ENCODE measurements around the gene SUSD6.

DNA sequence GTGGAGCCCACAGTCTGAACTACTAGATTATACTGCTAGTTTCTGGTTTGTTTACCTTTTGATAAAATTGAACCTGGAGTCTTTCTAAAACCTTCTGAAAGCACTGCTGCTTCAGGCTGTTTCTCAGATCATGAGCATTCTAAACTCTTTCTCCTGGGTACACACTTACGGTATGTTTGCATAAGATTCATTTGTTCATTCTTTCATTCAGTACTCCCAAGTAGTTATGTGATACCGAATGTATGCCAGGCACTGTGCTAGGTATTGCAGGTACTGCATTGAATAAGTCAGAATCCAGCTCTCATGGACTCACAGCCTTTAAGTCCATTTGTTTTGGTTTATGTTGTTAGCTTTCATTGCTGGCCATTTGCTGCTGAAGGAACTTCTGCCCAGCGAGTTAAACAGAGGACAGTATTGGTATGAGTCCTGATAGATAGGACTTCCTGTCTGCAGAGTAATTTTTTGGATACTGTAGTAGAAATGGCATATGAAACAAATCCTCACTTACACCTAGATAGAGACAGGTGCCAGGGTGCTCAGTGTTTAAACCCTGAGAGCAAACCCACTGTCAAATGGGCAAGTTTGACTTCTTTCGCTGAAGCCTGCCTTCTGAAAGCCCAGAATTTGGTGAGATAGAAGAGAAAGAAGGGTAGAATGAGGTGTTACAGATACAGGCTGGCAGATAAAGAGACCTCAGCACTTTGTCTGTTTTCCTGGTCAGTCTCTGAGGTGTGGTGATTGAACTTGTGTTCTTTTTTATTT, 2.1 kb downstream of the SUSD6 start:
- TF ChIP-seq POLR2A (IDR thresholded peaks at IDR 0.05): no peak
- TF ChIP-seq, protein P1, sequence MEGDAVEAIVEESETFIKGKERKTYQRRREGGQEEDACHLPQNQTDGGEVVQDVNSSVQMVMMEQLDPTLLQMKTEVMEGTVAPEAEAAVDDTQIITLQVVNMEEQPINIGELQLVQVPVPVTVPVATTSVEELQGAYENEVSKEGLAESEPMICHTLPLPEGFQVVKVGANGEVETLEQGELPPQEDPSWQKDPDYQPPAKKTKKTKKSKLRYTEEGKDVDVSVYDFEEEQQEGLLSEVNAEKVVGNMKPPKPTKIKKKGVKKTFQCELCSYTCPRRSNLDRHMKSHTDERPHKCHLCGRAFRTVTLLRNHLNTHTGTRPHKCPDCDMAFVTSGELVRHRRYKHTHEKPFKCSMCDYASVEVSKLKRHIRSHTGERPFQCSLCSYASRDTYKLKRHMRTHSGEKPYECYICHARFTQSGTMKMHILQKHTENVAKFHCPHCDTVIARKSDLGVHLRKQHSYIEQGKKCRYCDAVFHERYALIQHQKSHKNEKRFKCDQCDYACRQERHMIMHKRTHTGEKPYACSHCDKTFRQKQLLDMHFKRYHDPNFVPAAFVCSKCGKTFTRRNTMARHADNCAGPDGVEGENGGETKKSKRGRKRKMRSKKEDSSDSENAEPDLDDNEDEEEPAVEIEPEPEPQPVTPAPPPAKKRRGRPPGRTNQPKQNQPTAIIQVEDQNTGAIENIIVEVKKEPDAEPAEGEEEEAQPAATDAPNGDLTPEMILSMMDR (IDR thresholded peaks at IDR 0.05): no peak
